Measurements from ENCODE around the gene PGR. TPM values are rescaled to one million over a fixed set of nuclear protein-coding genes. Genes with fewer than 3 reads are reported as not detected.

PGR gene
- polyA plus RNA-seq, 1 of the 3 experiments (the other 2 are of a cell fraction), result not detected

DNA sequence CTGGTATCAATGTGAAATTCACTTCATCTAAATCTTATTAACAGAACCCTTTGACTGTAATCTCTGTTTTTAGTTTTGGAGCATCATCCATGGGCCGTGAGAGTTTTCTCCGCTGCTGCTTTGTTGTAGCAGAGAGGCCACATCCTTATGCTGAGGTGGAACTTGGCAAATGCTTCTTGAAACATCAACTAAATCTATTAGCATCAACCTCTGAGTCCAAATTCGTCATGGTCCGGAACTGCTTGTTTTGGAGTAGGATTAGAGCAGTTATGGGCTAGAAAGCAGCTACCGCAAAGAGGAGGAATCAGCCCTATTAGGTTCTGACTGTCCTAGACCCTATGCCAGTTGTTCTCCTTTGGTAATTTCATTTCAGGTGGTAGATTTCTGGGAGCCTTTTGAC, 117.7 kb downstream of the PGR start (continued):
- TF ChIP-seq IRF3 (IDR thresholded peaks at IDR 0.05; ENCODE audit: low read depth, low read length) (no peak), NFIC (IDR thresholded peaks at IDR 0.05; ENCODE audit: borderline replicate concordance) (no peak)

DNA sequence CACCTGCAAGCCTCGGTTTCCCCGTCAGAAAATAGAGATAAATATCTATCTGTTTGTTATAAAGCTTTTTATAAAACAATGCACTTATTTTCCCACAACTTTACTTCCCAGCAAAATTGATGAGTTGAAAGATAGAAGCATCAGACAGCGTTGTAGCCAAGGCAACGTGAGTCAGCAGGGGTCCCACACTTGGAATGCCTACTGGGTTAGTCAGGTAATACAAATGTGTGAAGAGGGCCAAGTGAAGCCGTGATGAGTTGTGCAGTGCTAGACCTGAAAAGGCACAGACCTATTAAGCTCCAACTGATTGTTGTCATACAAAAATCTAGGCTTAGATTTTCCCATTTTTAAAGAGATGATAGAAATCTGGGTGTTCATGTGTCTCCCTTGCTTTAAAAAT, 118.7 kb downstream of the PGR start:
- Histone ChIP-seq H3K9me3 (no peaks in the 10 kb centered on the region), H4K20me1 (ENCODE audit: insufficient read depth) (no peaks in the 10 kb centered on the region), H2AFZ (ENCODE audit: low read depth) (no peak overlapping the region), H3K27ac (ENCODE audit: low read depth in 2 of 2, low read length in 1 of 2) (no peak overlapping the region), H3K9me2 (no peaks in the 10 kb centered on the region; the same call in 1 of the 2 replicates), H3F3A (replicated peaks; ENCODE audit: insufficient read depth) (no peaks in the 10 kb centered on the region), H3K79me2 (ENCODE audit: insufficient read depth) (no peaks in the 10 kb centered on the region), H3K4me2 (no peak overlapping the region), H3K27me3 (ENCODE audit: insufficient read depth) (no peaks in the 10 kb centered on the region), H3K9ac (no peak overlapping the region), H3K4me3 (ENCODE audit: low read depth in 2 of 2, low read length in 1 of 2) (no peak overlapping the region), H3K36me3 (replicated peaks in 1 of 2; ENCODE audit: control insufficient read depth in 1 of 2, insufficient read depth in 2 of 2, low read length in 1 of 2) (no peaks in the 10 kb centered on the region), H3K4me1 (ENCODE audit: control insufficient read depth in 1 of 2, insufficient read depth in 2 of 2, low read depth in 1 of 2, low read length in 1 of 2) (no peaks in the 10 kb centered on the region)
- WGBS (ENCODE audit: low lambda C conversion rate), result 3% methylated on average over 5 of the region's 5 CpGs
- ChIA-PET POLR2A (no interaction called here), CTCF (no interaction called here)
- DNase-seq, result no peak
- no peak for TF ChIP-seq NFIC (IDR thresholded peaks at IDR 0.05; ENCODE audit: borderline replicate concordance)
- no peak for TF ChIP-seq JUND (IDR thresholded peaks at IDR 0.05)
- TF ChIP-seq TCF12 (IDR thresholded peaks at IDR 0.05), result no peak
- no peak for TF ChIP-seq IRF3 (IDR thresholded peaks at IDR 0.05; ENCODE audit: low read depth, low read length)
- no peak for TF ChIP-seq RFX5 (IDR thresholded peaks at IDR 0.05; ENCODE audit: low read length)
- TF ChIP-seq FOXJ3 (CRISPR knock-in tag; IDR thresholded peaks at IDR 0.05), result no peak
- TF ChIP-seq SMC3 (IDR thresholded peaks at IDR 0.05; ENCODE audit: low read depth, low read length), result no peak
- TF ChIP-seq RXRA (IDR thresholded peaks at IDR 0.05; ENCODE audit: borderline replicate concordance, low read depth), result no peak
- TF ChIP-seq GATA2 (CRISPR knock-in tag; IDR thresholded peaks at IDR 0.05), result no peak
- TF ChIP-seq YY1 (IDR thresholded peaks at IDR 0.05; ENCODE audit: low read depth), result no peak
- TF ChIP-seq NRF1 (IDR thresholded peaks at IDR 0.05; ENCODE audit: low read depth, low read length), result no peak
- TF ChIP-seq, protein P1, sequence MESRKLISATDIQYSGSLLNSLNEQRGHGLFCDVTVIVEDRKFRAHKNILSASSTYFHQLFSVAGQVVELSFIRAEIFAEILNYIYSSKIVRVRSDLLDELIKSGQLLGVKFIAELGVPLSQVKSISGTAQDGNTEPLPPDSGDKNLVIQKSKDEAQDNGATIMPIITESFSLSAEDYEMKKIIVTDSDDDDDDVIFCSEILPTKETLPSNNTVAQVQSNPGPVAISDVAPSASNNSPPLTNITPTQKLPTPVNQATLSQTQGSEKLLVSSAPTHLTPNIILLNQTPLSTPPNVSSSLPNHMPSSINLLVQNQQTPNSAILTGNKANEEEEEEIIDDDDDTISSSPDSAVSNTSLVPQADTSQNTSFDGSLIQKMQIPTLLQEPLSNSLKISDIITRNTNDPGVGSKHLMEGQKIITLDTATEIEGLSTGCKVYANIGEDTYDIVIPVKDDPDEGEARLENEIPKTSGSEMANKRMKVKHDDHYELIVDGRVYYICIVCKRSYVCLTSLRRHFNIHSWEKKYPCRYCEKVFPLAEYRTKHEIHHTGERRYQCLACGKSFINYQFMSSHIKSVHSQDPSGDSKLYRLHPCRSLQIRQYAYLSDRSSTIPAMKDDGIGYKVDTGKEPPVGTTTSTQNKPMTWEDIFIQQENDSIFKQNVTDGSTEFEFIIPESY (IDR thresholded peaks at IDR 0.05; ENCODE audit: borderline replicate concordance, low read depth), result no peak

DNA sequence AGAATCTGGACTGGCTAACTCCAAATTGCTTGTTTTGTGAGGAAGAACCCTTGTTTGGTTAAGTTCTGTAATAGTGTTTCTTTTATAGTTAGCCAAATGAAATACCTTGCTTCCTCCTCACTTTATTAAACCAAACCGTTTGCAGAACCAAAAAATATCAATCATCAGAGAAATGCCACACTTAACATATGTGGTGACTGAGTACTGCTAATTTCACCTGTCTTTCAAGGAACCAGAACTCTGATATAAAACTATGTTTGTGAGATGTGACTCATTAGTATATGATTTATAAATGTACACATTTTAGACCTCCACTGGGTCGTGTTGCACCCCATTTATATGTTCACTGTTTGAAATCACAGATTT, 119.9 kb downstream of the PGR start:
- WGBS (ENCODE audit: low lambda C conversion rate), result 0% methylated on average over 2 of the region's 2 CpGs
- Histone ChIP-seq H3K79me2 (ENCODE audit: insufficient read depth) (no peaks in the 10 kb centered on the region), H3K9me3 (no peaks in the 10 kb centered on the region), H3K36me3 (replicated peaks in 1 of 2; ENCODE audit: control insufficient read depth in 1 of 2, insufficient read depth in 2 of 2, low read length in 1 of 2) (no peaks in the 10 kb centered on the region), H3F3A (replicated peaks; ENCODE audit: insufficient read depth) (no peaks in the 10 kb centered on the region), H3K4me1 (ENCODE audit: control insufficient read depth in 1 of 2, insufficient read depth in 2 of 2, low read depth in 1 of 2, low read length in 1 of 2) (no peaks in the 10 kb centered on the region), H3K9me2 (no peaks in the 10 kb centered on the region; the same call in 1 of the 2 replicates), H2AFZ (ENCODE audit: low read depth) (no peak overlapping the region), H3K4me3 (ENCODE audit: low read depth in 2 of 2, low read length in 1 of 2) (no peak overlapping the region), H3K4me2 (no peak overlapping the region), H3K27me3 (ENCODE audit: insufficient read depth) (no peaks in the 10 kb centered on the region), H3K27ac (ENCODE audit: low read depth in 2 of 2, low read length in 1 of 2) (no peak overlapping the region), H3K9ac (no peak overlapping the region), H4K20me1 (ENCODE audit: insufficient read depth) (no peaks in the 10 kb centered on the region)
- POLR2A ChIA-PET, result no interaction called here
- DNase-seq, result no peak
- TF ChIP-seq FOSL2 (IDR thresholded peaks at IDR 0.05; ENCODE audit: borderline replicate concordance, low read depth), result no peak
- no peak for TF ChIP-seq NFIC (IDR thresholded peaks at IDR 0.05; ENCODE audit: borderline replicate concordance)
- TF ChIP-seq USF1 (IDR thresholded peaks at IDR 0.05; ENCODE audit: borderline replicate concordance, low read depth), result no peak
- TF ChIP-seq FOXM1 (IDR thresholded peaks at IDR 0.05; ENCODE audit: low read depth), result no peak
- CTCF ChIA-PET, result no interaction called here

Measured in SK-N-SH (cell line).